DND-41 (cell line): ENCODE data around the gene PLEKHO1.

Source experiments
- ATAC-seq: fragments of 200-7000 bp; cut with Tn5 transposase; 3 replicates; pipeline ENCODE4 v1.9.1; 2021; ENCODE audit warnings: low read depth; ENCODE audit not compliant: insufficient read depth
- DNase-seq: peaks from one replicate; pipeline ENCODE4 v3.0.0-alpha.2; 2020
- H2AFZ ChIP-seq: 2 replicates; pipeline ENCODE4 v1.6.0; 2012; ENCODE audit warnings: low read depth, low read length
- H3K27ac ChIP-seq: 2 replicates; pipeline ENCODE4 v1.5.1; 2012; ENCODE audit warnings: low read length, inconsistent platforms
- H3K27me3 ChIP-seq: fragments of 200-600 bp; sonication (generic); 2 replicates; pipeline ENCODE4 v1.6.0; 2012; ENCODE audit warnings: low read length, mild to moderate bottlenecking, inconsistent platforms; ENCODE audit not compliant: insufficient read depth, poor library complexity
- H3K36me3 ChIP-seq: 2 replicates; pipeline ENCODE4 v1.5.1; 2012; ENCODE audit warnings: low read length, inconsistent platforms; ENCODE audit not compliant: insufficient read depth
- H3K4me1 ChIP-seq: 2 replicates; pipeline ENCODE4 v1.5.1; 2012; ENCODE audit warnings: mild to moderate bottlenecking, low read length; ENCODE audit not compliant: insufficient read depth
- H3K4me2 ChIP-seq: 2 replicates; pipeline ENCODE4 v1.6.0; 2012; ENCODE audit warnings: mild to moderate bottlenecking, moderate library complexity, low read length, inconsistent platforms; ENCODE audit not compliant: insufficient read depth
- H3K4me3 ChIP-seq, 2 experiments: fragments of 200-600 bp in 1 of 2; shearing (Covaris generic) in 1 of 2; 2 replicates each; pipeline ENCODE4 v1.5.1; 2012 to 2016; ENCODE audit warnings: inconsistent platforms in 2 of 2, low read length in 2 of 2, mild to moderate bottlenecking in 2 of 2, low read depth in 1 of 2, moderate library complexity in 1 of 2
- H3K79me2 ChIP-seq: 2 replicates; pipeline ENCODE4 v1.6.0; 2012; ENCODE audit warnings: low read length, inconsistent platforms; ENCODE audit not compliant: insufficient read depth
- H3K9ac ChIP-seq: 2 replicates; pipeline ENCODE4 v1.6.0; 2012; ENCODE audit warnings: low read depth, mild to moderate bottlenecking, inconsistent platforms, low read length, moderate library complexity
- H3K9me3 ChIP-seq: 2 replicates; pipeline ENCODE4 v1.5.1; 2012; ENCODE audit warnings: low read length, moderate library complexity, mild to moderate bottlenecking, inconsistent platforms; ENCODE audit not compliant: insufficient read depth, severe bottlenecking
- H4K20me1 ChIP-seq: 2 replicates; pipeline ENCODE4 v1.6.0; 2012; ENCODE audit warnings: low read length; ENCODE audit not compliant: insufficient read depth
- CTCF ChIP-seq: IDR thresholded peaks from 2 replicates; pipeline ENCODE4 v1.5.1; 2012; ENCODE audit warnings: borderline replicate concordance, low read length, moderate library complexity, mild to moderate bottlenecking; ENCODE audit not compliant: poor library complexity, severe bottlenecking; ENCODE audit errors: extremely low read depth
- EZH2 ChIP-seq: IDR thresholded peaks from 3 replicates; pipeline ENCODE4 v1.6.1; 2012; ENCODE audit warnings: borderline replicate concordance, low read depth, mild to moderate bottlenecking, moderate library complexity, low read length, inconsistent platforms; ENCODE audit not compliant: severe bottlenecking

PLEKHO1 gene

GRCh38 chr1:150151291-150152181 is 1.8 kb downstream of the PLEKHO1 start:
- Histone ChIP-seq H3K9ac (peak overlapping the region; percentile 88), H3K4me1 (peaks cover 67% of the 10 kb centered on the region), H3K36me3 (peaks cover 61% of the 10 kb centered on the region), H3K27me3 (no peaks in the 10 kb centered on the region), H3K27ac (peak overlapping the region; percentile 97), H4K20me1 (peaks cover 31% of the 10 kb centered on the region), H2AFZ (peak overlapping the region; percentile 36; the same call in 1 of the 2 replicates), H3K4me2 (peak overlapping the region; percentile 64), H3K79me2 (peaks cover 74% of the 10 kb centered on the region), H3K9me3 (no peaks in the 10 kb centered on the region), H3K4me3 (peak overlapping the region; percentile 62 to 69)
- DNase-seq (peak; percentile 92), ATAC-seq (peak; percentile 70)
- no peak for TF ChIP-seq CTCF
- no peak for TF ChIP-seq EZH2

GRCh38 chr1:150152182-150152536 is 2.4 kb downstream of the PLEKHO1 start:
- DNase-seq (no peak), ATAC-seq (no peak)
- Histone ChIP-seq H3K4me2 (peak overlapping the region; percentile 64), H4K20me1 (peaks cover 37% of the 10 kb centered on the region), H3K9me3 (no peaks in the 10 kb centered on the region), H3K4me1 (peaks cover 66% of the 10 kb centered on the region), H3K4me3 (peak overlapping the region in 1 of 2 experiments; percentile 62; a peak in 2 of 4 replicates), H3K9ac (peak overlapping the region; percentile 88), H3K79me2 (peaks cover 74% of the 10 kb centered on the region), H3K36me3 (peaks cover 67% of the 10 kb centered on the region), H3K27me3 (no peaks in the 10 kb centered on the region), H3K27ac (peak overlapping the region; percentile 97), H2AFZ (no peak overlapping the region)
- no peak for TF ChIP-seq EZH2
- no peak for TF ChIP-seq CTCF

GRCh38 chr1:150152772-150153456 is 3.2 kb downstream of the PLEKHO1 start:
- DNase-seq = no peak
- H3K4me2 ChIP-seq = peak overlapping the region; percentile 64
- peaks cover 74% of the 10 kb centered on the region for H3K79me2 ChIP-seq
- no peaks in the 10 kb centered on the region for H3K27me3 ChIP-seq
- ATAC-seq = no peak
- peak overlapping the region; percentile 97 for H3K27ac ChIP-seq
- TF ChIP-seq EZH2 (no peak), CTCF (no peak)
- peak overlapping the region in 1 of 2 experiments; percentile 2; a peak in 1 of 4 replicates for H3K4me3 ChIP-seq
- H3K9me3 ChIP-seq = no peaks in the 10 kb centered on the region
- peaks cover 67% of the 10 kb centered on the region for H3K4me1 ChIP-seq
- no peak overlapping the region for H2AFZ ChIP-seq
- peaks cover 74% of the 10 kb centered on the region for H3K36me3 ChIP-seq
- no peak overlapping the region for H3K9ac ChIP-seq
- H4K20me1 ChIP-seq = peaks cover 44% of the 10 kb centered on the region
